Measurements from ENCODE around the gene CCZ1B.
"Not testable (repeated sequence)": the region's sequence is repeated elsewhere in the genome, so short reads cannot be mapped to it uniquely, and the experiment has no call there.

GRCh38 chr7:6872246-6872945, 46.3 kb upstream of the CCZ1B start:
- TF ChIP-seq, protein P1, sequence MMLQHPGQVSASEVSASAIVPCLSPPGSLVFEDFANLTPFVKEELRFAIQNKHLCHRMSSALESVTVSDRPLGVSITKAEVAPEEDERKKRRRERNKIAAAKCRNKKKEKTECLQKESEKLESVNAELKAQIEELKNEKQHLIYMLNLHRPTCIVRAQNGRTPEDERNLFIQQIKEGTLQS (IDR thresholded peaks at IDR 0.05), result not testable (repeated sequence)
- TF ChIP-seq CTCF (IDR thresholded peaks at IDR 0.05 in 2 of 3, conservative IDR thresholded peaks at IDR 0.05 in 1 of 3; ENCODE audit: borderline replicate concordance in 1 of 3, insufficient read depth in 1 of 3, low read depth in 2 of 3, low read length in 2 of 3); RAD21 (IDR thresholded peaks at IDR 0.05; ENCODE audit: low read depth); CEBPB (IDR thresholded peaks at IDR 0.05; ENCODE audit: low read depth); POLR2A (IDR thresholded peaks at IDR 0.05; ENCODE audit: borderline replicate concordance, extremely low read depth, insufficient read depth, insufficient read length); EZH2 (IDR thresholded peaks at IDR 0.05); POLR2AphosphoS5 (IDR thresholded peaks at IDR 0.05; ENCODE audit: low read depth, low read length); EZH2phosphoT487 (IDR thresholded peaks at IDR 0.05; ENCODE audit: borderline replicate concordance); YY1 (IDR thresholded peaks at IDR 0.05; ENCODE audit: extremely low read depth, insufficient replicate concordance, low read depth, low read length): not testable (repeated sequence)
